ENCODE measurements around the gene NIT1. TPM values are rescaled to one million over a fixed set of nuclear protein-coding genes. Genes with fewer than 3 reads are reported as not detected.

The NIT1 gene
- total and polyA plus RNA-seq, 2 of the 8 experiments (the other 6 are each of a cell fraction or from before 2014, with no cell fraction given): 33.0 to 40.4 TPM

GRCh38 chr1:161140755-161141400, 23.0 kb downstream of the NIT1 start:
- no peaks in the 10 kb centered on the region for H3K79me2 ChIP-seq (ENCODE audit: control insufficient read depth in 1 of 2, insufficient read depth in 2 of 2, low read length in 2 of 2)
- H3K23me2 ChIP-seq (ENCODE audit: low read depth, low read length): no peaks in the 10 kb centered on the region
- no peak overlapping the region for H2BK12ac ChIP-seq (ENCODE audit: low read depth, low read length)
- no peak overlapping the region for H3K27ac ChIP-seq (ENCODE audit: low read depth, low read length)
- peaks cover 6% of the 10 kb centered on the region; the same call in 1 of the 2 replicates for H3K79me1 ChIP-seq (ENCODE audit: low read depth, low read length)
- no peak overlapping the region for H3K14ac ChIP-seq (ENCODE audit: insufficient read length)
- H2BK120ac ChIP-seq (replicated peaks; ENCODE audit: low read depth, low read length): no peak overlapping the region
- CTCF ChIA-PET (ENCODE audit: partially characterized antibody): interaction anchor here (0.6 to 7.3 kb wide), 18 partner anchors 9 to 978 kb away, joined by 3 to 58 read pairs (median 4); partner anchors contain the start of genes ARHGAP30, KLHDC9, NIT1 and PFDN2
- H3K4me2 ChIP-seq (ENCODE audit: insufficient read depth in 1 of 2, low read depth in 2 of 2, low read length in 2 of 2): no peak overlapping the region
- no peak overlapping the region for H3K4me3 ChIP-seq (ENCODE audit: extremely low read depth in 1 of 4, insufficient read depth in 2 of 4, low read depth in 3 of 4, low read length in 4 of 4)
- no peak for FAIRE-seq
- H4K20me1 ChIP-seq (replicated peaks in 1 of 2; ENCODE audit: control insufficient read depth in 1 of 2, insufficient read depth in 2 of 2, low read length in 2 of 2): peaks cover 0 to 1% of the 10 kb centered on the region in 2 experiments
- H2AFZ ChIP-seq (ENCODE audit: low read length): no peak overlapping the region
- WGBS, 2 experiments (ENCODE audit: extremely low coverage in 1 of 2, insufficient coverage in 1 of 2, insufficient read length in 1 of 2, insufficient replicate concordance in 2 of 2, low coverage in 1 of 2, low lambda C conversion rate in 2 of 2, missing lambda C conversion rate in 1 of 2): 95% methylated on average over 29 of the region's 29 CpGs; no CpG with 5 or more reads in 1 of the 2 experiments
- H3K4me1 ChIP-seq (replicated peaks in 1 of 4; ENCODE audit: control insufficient read depth in 3 of 4, insufficient read depth in 4 of 4, low read length in 3 of 4): no peaks in the 10 kb centered on the region
- no peak overlapping the region for H2BK5ac ChIP-seq (ENCODE audit: low read depth, low read length)
- no peak overlapping the region for H3K56ac ChIP-seq (replicated peaks; ENCODE audit: insufficient read length, low read depth, low read length)
- H2BK15ac ChIP-seq (ENCODE audit: low read length): no peak overlapping the region
- DNase-seq (ENCODE audit: low read depth in 1 of 2, low spot score in 2 of 2): no peak
- H3K9ac ChIP-seq (replicated peaks in 1 of 4; ENCODE audit: extremely low read depth in 1 of 4, low read depth in 3 of 4, low read length in 3 of 4): no peak overlapping the region
- no peaks in the 10 kb centered on the region for H3K27me3 ChIP-seq (replicated peaks in 1 of 4; ENCODE audit: control insufficient read depth in 3 of 4, extremely low read depth in 1 of 4, insufficient read depth in 3 of 4, low read length in 3 of 4)
- H3K9me3 ChIP-seq (ENCODE audit: insufficient read depth in 2 of 2, low read depth in 1 of 2, low read length in 1 of 2): no peaks in the 10 kb centered on the region
- no peak overlapping the region for H4K91ac ChIP-seq (replicated peaks; ENCODE audit: insufficient read length, low read length)
- H4K8ac ChIP-seq (ENCODE audit: extremely low read depth, insufficient read depth, low read length): no peak overlapping the region
- H3K18ac ChIP-seq (ENCODE audit: extremely low read depth, low read length): no peak overlapping the region
- H3K4ac ChIP-seq (replicated peaks; ENCODE audit: insufficient read length, low read depth, low read length): no peak overlapping the region
- no peaks in the 10 kb centered on the region; a peak in 1 of 8 replicates for H3K36me3 ChIP-seq (ENCODE audit: control insufficient read depth in 2 of 4, insufficient read depth in 4 of 4, low read length in 3 of 4)
- no peak overlapping the region for H4K5ac ChIP-seq (ENCODE audit: insufficient read length, low read depth, low read length)
- no peak overlapping the region for H2AK5ac ChIP-seq (ENCODE audit: low read depth, low read length)
- H2BK20ac ChIP-seq (ENCODE audit: low read length): no peak overlapping the region
- H3K23ac ChIP-seq (ENCODE audit: insufficient read length): no peak overlapping the region
- POLR2A ChIA-PET (ENCODE audit: partially characterized antibody): interaction anchor here (0.6 to 1.7 kb wide), 4 partner anchors 8 to 246 kb away, joined by 3 to 5 read pairs (median 4); partner anchors contain the start of genes DEDD and F11R
- no peak for TF ChIP-seq BCL11A (IDR thresholded peaks at IDR 0.05; ENCODE audit: low read depth in 2 of 2, low read length in 2 of 2)
- no peak for TF ChIP-seq TEAD4 (IDR thresholded peaks at IDR 0.05; ENCODE audit: low read depth, low read length)
- no peak for TF ChIP-seq RXRA (IDR thresholded peaks at IDR 0.05; ENCODE audit: insufficient read depth, low read depth, low read length)
- TF ChIP-seq SIX5 (IDR thresholded peaks at IDR 0.05; ENCODE audit: low read depth, low read length): no peak
- TF ChIP-seq JUN (IDR thresholded peaks at IDR 0.05; ENCODE audit: low read depth, low read length): no peak
- TF ChIP-seq KDM5A (IDR thresholded peaks at IDR 0.05; ENCODE audit: low read length): no peak
- TF ChIP-seq TBP (IDR thresholded peaks at IDR 0.05; ENCODE audit: low read depth, low read length): no peak
- no peak for TF ChIP-seq CTCF (IDR thresholded peaks at IDR 0.05; ENCODE audit: control extremely low read depth in 1 of 3, insufficient read depth in 1 of 3, low read depth in 1 of 3, low read length in 3 of 3)
- no peak for TF ChIP-seq MAFK (IDR thresholded peaks at IDR 0.05; ENCODE audit: low read depth, low read length)
- TF ChIP-seq ATF3 (IDR thresholded peaks at IDR 0.05; ENCODE audit: insufficient read depth, low read depth, low read length): no peak

Measured in H1 (cell line).